Measurements from ENCODE around the gene TMEM134.
"Not testable (repeated sequence)": the region's sequence is repeated elsewhere in the genome, so short reads cannot be mapped to it uniquely, and the experiment has no call there.

The TMEM134 gene

DNA sequence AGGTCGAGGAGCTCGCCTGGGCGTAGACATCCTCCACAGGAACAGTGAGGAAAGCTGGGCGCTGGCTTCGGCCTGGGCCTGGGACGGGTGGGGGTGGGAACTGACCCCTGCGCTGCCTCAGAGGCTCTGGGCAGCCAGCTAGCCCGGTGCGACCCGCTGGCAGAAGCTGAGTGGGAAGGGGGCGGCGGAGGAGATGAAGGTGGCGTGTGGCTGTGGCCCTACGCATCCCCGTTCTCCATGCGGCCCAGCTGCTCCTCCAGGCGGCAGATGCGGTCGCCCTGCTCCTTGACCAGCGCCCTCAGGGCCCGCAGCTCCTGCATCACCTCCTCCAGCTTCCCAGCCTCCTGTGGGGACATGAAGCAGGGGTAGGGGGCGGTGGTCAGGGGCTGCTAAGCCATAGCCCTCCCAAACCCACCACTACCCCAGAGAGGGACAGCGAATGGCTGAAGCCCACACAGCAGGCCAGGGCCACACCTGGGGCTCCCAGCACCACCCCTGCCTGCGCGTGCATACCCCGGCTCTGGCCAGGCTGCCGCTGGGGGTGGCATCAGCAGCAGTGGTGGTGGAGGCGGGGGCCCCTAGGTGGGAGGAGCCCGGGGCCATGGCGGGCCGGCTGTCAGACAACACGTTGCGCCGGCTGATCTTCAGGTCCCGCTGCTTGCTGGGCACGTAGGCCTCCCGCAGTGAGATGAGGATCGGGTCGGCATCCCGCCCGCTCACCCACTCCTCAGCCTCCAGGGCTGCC, 30.7 kb downstream of the TMEM134 start:
- DNase-seq (ENCODE audit: low read depth), result no peak

DNA sequence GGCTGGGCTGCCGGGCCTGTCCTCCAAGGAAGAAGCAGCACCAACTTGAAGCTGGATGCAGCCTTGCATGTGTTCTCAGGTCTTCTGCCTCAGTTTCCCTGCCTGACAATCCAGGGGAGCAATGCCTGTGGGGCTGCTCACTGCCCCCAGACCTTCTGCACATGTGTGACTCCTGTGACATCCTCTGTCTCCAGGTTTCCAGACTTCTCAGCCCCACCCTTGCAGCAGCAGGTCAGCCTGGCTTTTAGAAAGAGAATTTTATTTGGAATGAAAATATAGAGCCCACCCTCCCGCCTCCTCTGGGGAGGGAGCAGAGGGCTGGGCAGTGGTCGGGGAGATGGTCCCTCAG, 31.3 kb downstream of the TMEM134 start:
- DNase-seq (ENCODE audit: low read depth), result no peak

DNA sequence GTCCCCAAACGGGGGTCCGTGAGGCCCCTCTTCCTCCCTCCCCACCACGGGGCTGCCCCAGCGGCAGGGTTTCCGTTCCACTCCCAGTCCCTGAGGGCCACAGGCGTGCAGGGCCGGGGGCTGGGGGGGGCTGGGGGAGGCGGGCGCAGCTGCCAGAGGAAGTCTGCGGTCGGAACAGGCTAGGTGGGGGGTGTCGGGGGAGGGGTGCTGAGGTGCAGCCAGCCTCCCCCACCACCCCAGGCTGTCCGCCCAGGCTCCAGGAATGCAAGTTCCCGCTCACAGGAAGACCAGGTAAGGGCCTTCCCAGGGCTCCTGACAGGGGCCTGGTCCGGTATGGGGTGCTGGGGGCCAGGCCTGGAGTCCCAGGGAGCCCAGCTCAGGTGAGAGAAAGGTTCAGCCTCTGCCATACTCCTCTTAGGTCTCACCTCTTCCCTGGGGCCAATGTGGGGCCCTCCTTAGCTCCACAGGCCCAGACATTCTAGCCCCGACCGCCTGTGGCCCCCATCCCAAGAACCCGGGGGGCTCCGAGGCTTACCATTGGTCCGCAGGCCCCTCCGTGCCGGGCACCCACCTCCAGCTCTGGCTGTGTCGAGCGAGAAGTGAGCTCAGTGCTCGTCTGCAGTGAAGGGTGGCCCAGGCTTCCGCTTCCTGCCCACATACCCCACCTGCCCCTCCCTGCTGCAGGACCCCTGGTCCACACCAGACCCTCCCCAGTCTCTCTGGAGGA, 31.8 kb downstream of the TMEM134 start, which contains the start of gene PTPRCAP:
TSS of gene PTPRCAP (minus strand) at position 601 of the 727 bp plus-strand sequence. CDS start at position 538, 63 bp downstream.
- DNase-seq (ENCODE audit: low read depth), result no peak

DNA sequence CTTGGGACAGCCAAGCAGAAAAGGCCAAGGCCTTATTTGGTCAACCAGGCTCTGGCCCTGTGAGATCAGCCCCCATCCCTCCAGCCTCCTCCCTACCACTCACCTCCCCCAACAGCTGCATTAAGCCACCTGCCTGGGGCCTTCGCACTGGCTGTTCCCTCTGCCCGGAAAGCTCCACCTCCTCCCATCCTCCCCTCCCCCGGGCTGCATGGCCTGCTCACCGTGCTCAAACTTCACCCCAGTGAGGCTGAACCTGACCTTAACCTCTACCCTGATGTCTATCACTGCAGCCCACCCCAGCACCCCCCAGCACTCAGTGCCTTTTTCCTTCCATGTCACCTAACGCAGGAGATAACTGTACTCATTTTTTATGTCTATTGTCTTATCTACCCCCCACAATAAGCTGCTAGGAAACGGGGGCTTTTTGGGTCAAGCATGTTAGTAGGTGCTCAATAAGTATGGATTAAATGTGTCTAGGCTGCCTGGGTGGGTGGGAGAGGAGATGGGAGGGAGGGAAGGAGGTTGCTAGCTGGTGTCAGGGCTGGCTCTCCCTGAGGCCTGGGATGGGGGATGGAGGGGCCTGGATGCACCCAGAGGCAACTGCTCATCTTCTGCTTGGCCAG, 32.5 kb downstream of the TMEM134 start:
- no peak for DNase-seq (ENCODE audit: low read depth)

DNA sequence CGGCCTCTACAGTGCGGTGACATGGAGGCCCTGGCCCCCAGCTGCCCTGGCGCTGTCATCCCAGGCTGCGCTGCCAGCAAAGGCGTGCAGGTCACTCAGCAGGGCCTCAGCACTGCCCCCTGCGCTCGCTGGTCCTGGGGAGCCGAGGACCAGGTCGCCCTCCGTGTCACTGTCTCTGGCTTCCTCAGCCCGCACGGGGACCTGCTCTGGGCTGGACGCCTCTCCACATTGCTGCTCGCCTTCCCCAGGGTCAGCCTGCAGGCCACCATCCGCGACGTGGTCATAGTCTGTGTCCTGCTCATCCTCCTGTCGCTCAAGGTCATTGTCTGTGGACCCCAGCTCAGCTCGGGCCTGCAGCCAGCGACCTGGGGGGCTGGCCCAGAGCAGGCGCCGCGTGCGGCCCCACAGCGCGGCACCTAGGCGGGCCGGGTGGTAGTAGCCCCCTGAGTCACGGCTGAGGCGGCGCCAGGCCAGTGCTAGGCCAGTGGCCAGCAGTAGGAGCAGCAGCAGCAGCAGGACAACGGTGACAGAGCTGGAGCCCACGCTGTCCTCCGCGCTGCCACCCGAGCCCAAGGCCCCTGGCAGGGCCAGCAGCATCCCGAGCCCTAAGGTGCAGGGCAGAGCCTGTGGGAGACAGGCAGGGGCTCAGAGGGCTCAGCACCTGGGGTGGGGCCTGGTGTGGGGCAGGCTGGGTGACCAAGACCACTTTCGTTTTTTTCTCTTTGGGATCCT, 33.2 kb downstream of the TMEM134 start:
- no peak for DNase-seq (ENCODE audit: low read depth)

DNA sequence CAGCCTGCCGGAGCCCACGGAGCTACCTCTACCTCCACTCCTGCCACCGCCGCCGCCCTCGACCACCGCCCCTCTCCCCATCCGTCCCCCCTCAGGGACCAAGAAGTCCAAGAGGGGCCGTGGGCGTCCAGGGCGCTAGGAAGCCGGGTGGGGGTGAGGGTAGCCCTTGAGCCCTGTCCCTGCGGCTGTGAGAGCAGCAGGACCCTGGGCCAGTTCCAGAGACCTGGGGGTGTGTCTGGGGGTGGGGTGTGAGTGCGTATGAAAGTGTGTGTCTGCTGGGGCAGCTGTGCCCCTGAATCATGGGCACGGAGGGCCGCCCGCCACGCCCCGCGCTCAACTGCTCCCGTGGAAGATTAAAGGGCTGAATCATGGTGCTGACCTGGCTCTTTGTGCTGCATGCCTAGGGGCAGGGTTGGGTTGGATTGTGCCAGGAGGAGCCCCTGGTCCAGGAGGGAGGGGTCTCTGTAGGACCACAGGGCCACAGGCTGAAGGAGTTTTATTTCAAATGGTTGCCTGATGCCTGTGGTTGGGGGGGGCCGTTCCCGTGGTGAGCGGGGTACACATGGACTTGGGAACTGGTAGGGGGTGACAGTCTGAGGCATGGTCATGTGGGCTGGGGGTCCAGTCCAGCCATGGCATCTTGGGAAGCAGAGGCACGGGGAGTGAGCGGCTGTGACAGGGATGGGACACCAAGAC, 33.9 kb downstream of the TMEM134 start:
- no peak for DNase-seq (ENCODE audit: low read depth)

DNA sequence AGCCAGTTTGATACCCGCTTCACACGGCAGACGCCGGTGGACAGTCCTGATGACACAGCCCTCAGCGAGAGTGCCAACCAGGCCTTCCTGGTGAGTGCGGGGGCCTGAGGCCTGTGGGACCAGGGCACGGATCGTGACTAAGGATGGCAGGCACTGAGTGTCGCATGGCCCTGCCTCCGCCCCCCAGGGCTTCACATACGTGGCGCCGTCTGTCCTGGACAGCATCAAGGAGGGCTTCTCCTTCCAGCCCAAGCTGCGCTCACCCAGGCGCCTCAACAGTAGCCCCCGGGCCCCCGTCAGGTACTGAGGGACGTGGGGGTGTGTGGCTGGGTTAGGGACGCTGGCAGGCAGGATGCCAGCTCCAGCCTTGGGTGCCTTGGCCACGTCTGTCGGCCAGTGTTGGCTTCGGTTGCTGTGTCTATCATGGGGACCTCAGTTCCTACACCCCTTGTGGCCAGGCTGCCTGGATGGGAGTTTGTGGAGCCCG, 34.6 kb downstream of the TMEM134 start:
- no peak for DNase-seq (ENCODE audit: low read depth)

DNA sequence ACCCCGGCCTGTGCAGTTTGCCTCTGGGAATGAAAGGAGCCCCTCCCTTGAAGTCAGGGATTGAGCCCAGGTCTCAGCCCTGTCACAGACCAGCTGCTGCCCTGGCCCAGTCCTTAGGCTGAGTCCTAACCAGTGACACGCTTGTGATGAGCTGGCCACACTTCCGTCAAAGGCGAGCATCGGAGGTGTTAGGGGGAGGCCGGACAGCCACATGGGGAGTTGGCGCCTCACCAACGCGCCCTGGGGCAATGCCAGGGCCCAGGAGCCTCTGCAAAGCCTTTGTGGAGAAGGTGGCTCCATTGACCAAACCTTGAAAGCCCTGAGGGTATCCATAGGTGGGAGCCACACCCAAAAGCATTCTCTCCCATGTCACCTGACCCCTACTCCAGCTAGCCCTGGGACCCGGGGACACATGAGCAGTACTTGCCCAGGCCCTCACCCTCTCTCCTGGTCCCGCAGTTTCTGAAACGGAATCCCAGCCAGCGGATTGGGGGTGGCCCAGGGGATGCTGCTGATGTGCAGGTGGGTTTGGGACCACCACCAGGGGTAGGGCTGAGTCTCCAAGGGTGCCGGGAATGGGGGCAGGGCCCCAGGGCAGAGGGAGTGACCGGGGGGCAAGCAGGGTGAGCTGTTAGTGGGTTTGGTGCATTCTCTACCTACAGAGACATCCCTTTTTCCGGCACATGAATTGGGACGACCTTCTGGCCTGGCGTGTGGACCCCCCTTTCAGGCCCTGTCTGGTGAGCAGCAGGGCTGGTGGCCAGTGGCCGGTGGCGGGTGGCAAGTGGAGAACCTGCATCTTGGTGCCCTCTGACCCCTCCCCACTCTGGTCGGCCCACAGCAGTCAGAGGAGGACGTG, 35.3 kb downstream of the TMEM134 start:
- DNase-seq (ENCODE audit: low read depth), result no peak

DNA sequence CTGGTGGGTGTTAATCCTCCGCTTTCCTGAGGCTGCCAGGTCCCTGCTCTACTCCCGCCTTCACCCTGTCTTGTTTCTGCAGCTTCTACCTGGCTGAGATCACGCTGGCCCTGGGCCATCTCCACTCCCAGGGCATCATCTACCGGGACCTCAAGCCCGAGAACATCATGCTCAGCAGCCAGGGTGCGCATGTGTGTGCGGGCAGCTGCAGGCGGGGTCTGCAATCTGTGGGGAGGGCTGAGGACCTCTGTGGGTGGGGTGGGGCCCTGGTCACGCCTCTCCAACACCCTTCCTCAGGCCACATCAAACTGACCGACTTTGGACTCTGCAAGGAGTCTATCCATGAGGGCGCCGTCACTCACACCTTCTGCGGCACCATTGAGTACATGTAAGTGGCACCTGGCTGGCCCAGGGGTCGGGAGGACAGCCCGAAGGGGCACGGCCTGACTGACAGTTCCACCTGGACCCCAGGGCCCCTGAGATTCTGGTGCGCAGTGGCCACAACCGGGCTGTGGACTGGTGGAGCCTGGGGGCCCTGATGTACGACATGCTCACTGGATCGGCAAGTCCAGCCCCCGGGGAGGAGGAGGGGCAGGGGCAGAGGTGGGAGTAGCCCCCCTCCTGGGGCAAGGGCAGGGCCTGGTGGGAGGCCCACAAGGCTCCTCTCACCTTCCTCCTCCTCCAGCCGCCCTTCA, 36.2 kb downstream of the TMEM134 start:
- DNase-seq (ENCODE audit: low read depth), result no peak

DNA sequence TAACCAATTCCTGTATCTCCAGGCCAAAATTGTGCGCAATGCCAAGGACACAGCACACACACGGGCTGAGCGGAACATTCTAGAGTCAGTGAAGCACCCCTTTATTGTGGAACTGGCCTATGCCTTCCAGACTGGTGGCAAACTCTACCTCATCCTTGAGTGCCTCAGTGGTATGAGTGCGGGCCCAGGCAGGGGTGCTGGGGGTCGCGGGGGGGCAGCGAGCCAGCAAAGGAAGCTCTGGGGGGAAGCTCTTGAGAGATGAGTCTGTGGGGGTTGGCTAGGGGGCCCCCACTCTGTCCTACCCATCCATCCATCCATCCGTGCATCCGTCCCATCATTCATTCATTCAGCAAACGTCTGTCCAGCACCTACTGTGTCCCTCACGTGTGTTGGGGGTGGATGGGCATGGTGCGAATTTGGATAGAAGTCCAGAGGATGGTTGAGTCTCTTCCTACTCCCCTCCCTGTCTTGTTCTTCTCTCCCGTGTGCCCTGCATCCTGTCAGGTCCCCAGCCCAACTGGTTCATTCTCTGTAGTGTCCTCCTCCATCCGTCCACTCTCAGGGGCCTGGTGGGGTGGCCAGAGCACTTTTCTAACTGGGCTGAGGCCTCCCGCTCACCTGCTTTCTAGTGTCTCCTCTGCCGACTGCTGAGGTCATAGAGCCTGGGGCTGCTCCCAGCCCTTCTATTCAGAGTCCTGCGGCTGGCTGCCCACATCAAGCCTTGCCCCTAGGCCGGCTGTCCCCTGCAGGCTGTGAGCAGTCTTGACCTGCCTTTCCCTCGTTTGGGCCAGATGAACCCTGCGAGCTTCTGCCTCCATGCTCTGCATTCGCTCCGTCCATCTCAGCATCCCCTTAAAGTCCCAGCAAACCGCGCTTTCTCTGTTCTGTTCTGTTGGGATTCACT, 37.5 kb downstream of the TMEM134 start:
- DNase-seq (ENCODE audit: low read depth), result no peak

DNA sequence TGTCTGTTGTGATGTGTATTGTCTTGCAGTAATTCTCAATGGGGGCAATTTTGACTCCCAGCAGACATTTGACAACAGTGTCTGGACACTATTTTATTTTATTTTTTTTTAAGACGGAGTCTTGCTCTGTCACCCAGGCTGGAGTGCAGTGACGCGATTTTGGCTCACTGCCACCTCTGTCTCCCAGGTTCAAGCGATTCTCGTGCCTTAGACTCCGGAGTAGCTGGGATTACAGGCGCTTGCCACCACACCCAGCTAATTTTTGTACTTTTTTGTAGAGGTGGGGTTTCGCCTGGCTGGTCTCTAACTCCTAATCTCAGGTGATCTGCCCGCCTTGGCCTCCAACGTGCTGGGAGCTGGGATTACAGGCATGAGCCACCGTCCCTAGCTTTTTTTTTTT, 39.3 kb downstream of the TMEM134 start:
- no peak for DNase-seq (ENCODE audit: low read depth)

DNA sequence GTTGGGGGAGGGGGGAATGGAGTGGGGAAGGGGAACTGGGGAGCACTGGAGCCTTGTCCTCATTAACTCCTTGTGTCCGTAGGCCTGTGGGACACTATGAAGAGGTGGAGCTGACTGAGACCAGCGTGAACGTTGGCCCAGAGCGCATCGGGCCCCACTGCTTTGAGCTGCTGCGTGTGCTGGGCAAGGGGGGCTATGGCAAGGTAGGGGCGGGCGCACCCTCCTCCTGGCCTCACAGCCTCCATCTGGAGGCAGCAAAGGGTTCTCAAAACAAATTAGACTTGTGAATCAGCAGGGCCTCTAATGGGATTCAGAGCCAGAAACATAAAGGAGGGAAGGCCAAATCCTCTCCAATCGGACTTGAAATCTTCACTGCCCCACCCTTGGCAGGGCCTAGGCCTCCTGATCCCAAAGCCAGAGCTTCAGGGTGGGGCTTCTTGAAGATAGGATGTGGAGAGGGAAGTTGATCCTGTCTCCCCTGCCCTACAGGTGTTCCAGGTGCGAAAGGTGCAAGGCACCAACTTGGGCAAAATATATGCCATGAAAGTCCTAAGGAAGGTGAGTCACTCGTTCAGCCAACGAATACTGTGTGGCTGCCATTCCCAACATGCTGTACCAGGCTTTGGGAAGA, 39.9 kb downstream of the TMEM134 start:
- DNase-seq (ENCODE audit: low read depth), result no peak

DNA sequence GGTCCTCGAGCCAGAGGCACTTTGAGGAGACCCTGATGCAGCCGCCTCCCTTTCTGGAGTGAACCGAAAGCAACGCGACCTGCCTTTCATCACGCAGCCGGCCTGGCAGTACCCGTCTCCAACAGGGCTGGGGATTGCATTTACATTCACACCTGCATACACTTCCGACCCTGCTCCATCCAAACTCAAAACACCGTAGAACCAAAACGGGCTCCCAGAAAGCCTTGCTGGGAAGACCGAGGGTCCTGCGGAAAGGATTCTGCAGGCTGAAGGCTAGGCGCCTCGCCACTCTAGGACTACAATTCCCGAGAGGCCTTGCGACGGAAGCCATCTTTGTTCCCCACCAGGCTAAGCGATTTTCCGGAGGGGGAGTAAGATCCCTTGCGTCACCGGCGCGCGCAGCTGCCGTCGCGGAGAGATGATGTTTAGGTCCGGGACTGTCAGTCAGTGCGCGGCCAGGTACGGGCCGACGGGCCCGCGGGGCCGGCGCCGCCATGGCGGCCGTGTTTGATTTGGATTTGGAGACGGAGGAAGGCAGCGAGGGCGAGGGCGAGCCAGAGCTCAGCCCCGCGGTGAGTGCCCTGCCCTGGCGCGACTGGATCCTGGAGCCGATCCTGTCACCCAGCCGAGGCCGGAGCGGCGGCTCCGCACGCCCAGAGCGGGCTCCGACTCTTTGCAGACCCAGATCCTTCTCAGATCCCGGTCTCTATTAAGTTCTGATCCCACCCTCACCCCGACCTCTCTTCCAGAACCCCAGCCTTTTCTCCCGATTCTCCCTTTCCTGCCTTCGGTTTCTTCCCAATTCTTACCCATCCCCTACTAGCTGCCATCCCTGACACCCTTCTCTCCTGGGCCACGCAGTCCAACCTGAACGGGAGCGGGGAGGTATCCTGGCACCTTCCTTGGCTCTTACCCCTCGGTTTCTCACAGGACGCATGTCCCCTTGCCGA, 40.7 kb downstream of the TMEM134 start, which contains the start of gene RPS6KB2:
TSS of gene RPS6KB2 (plus strand) at position 443 of the 950 bp plus-strand sequence. CDS start at position 495, 52 bp downstream.
- DNase-seq (ENCODE audit: low read depth), result peak; percentile 79

DNA sequence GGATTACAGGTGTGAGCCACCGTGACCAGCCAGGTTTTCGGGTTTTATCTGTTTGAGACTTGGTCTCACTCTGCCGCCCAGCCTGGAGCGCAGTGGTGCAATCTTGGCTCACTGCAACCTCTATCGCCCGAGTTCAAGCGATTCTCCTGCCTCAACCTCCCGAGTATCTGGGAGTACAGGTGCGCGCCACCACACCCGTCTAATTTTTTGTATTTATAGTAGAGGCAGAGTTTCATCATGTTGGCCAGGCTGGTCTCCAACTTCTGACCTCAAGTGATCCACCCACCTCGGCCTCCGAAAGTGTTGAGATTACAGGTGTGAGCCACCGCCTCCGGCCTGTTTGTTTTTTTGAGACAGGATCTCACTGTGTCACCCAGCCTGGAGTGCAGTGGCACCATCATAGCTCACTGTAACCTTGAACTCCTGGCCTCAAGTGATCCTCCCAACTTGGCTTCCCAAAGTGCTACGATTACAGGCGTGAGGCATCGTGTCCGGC, 41.6 kb downstream of the TMEM134 start:
- not testable (repeated sequence) for DNase-seq (ENCODE audit: low read depth)

DNA sequence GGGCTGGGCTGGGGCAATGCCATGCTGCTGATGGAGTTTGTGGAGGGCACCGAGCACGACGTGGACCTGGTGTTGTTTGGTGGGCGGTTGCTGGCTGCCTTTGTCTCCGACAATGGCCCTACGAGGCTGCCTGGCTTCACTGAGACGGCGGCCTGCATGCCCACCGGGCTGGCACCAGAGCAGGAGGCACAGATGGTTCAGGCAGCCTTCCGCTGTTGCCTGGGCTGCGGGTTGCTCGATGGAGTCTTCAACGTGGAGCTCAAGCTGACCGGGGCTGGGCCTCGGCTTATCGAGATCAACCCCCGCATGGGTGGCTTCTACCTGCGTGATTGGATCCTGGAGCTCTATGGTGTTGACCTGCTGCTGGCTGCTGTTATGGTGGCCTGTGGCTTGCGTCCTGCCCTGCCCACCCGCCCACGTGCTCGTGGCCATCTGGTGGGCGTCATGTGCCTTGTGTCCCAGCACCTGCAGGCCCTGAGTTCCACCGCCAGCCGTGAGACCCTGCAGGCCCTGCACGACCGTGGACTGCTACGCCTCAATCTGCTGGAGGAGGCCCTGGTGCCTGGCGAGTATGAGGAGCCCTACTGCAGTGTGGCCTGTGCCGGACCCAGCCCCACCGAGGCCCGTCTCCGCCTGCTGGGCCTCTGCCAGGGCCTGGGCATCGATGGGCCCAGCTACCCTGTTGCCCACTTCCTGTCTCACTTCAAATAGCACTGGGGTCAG, 45.0 kb downstream of the TMEM134 start:
- DNase-seq (ENCODE audit: low read depth), result no peak

DNA sequence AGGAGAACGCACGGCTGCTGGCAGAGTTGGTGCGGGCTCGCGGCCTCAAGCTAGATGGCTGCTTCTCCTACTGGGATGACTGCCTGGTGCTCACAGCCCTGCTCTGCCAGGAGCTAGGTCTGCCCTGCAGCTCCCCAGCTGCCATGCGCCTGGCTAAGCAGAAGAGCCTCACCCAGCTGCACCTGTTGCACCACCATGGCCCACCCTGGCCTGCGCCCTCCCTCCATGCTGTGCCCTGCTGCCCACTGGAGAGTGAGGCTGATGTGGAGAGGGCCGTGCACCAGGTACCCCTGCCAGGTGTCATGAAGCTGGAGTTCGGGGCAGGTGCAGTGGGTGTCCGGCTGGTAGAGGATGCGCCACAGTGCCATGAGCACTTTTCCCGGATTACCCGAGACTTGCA, 45.6 kb downstream of the TMEM134 start:
- DNase-seq (ENCODE audit: low read depth), result no peak

All from non-pigmented ciliary epithelial cell (primary cell).